K562 (cell line): Measurements from ENCODE around the gene HTR3C. TPM values are rescaled to one million over a fixed set of nuclear protein-coding genes. Genes with fewer than 3 reads are reported as not detected.
"Not testable (repeated sequence)": the region's sequence is repeated elsewhere in the genome, so short reads cannot be mapped to it uniquely, and the experiment has no call there.

Experiments
- ATAC-seq: fragments of 200-7000 bp; cut with Tn5 transposase; 3 replicates; pipeline ENCODE4 v1.9.1; 2020; ENCODE audit warnings: moderate library complexity
- BruUV-seq: library from RNA; stranded (reverse); fragments of 400-500 nt; replicated peaks from 2 replicates; lab custom pipeline; 2021; lab: Mats Ljungman, UMichigan
- CTCF ChIA-PET: fragments of 300-600 bp; formaldehyde crosslinking; extraction: SDS; loops from one replicate; lab custom pipeline; 2021; ENCODE audit warnings: low intra/inter-chr PET ratio; lab: Yijun Ruan, JAX
- POLR2A ChIA-PET: fragments of 300-600, 350-650 bp; sonication (Branson Sonifier 250); formaldehyde crosslinking; extraction: SDS; loops from one replicate; lab custom pipeline; 2021; ENCODE audit warnings: antibody characterized with exemption, inconsistent platforms; lab: Yijun Ruan, JAX
- DNase-seq, 4 experiments: peaks; one replicate each; pipeline versions ENCODE4 v3.0.0 to v3.0.0-alpha.2; 2011 to 2018; ENCODE audit warnings: low spot score in 3 of 4, mixed read lengths in 3 of 4; ENCODE audit errors: extremely low read depth in 1 of 4
- FAIRE-seq: peaks from 2 replicates; lab custom pipeline; 2011; peaks lifted over from hg19 to GRCh38; lab: Jason Lieb, UNC
- H2AFZ ChIP-seq: 2 replicates; pipeline ENCODE4 v1.6.0; 2011; ENCODE audit warnings: low read depth, low read length, control low read depth, inconsistent platforms
- H3K27ac ChIP-seq: fragments of 200-600 bp; 3 replicates; pipeline ENCODE4 v1.8.0; 2011; ENCODE audit warnings: low read depth, mild to moderate bottlenecking, control low read depth, inconsistent platforms, low read length, moderate library complexity, mixed read lengths; ENCODE audit errors: extremely low read depth
- H3K27me3 ChIP-seq, 2 experiments: fragments of 300-600 bp in 1 of 2; 2 replicates in 1 of 2; 3 replicates in 1 of 2; pipeline versions ENCODE4 v1.6.0 to v1.8.0; 2011; ENCODE audit warnings: inconsistent platforms in 2 of 2, low read length in 2 of 2, mild to moderate bottlenecking in 1 of 2, mixed read lengths in 1 of 2, moderate library complexity in 1 of 2; ENCODE audit not compliant: control insufficient read depth in 2 of 2, insufficient read depth in 2 of 2
- H3K36me3 ChIP-seq: fragments of 300-600 bp; 3 replicates; pipeline ENCODE4 v1.8.0; 2011; ENCODE audit warnings: mild to moderate bottlenecking, low read length, inconsistent platforms; ENCODE audit not compliant: control insufficient read depth, insufficient read depth
- H3K4me1 ChIP-seq, 2 experiments: fragments of 200-600 bp in 1 of 2; replicated peaks in 1 of 2; 2 replicates in 1 of 2; 3 replicates in 1 of 2; pipeline versions ENCODE4 v1.5.1 to v1.8.0; 2011; ENCODE audit warnings: inconsistent platforms in 2 of 2, low read length in 2 of 2, mild to moderate bottlenecking in 1 of 2, mixed read lengths in 1 of 2, moderate library complexity in 1 of 2; ENCODE audit not compliant: control insufficient read depth in 2 of 2, insufficient read depth in 2 of 2
- H3K4me2 ChIP-seq: 2 replicates; pipeline ENCODE4 v1.6.1; 2011; ENCODE audit warnings: low read length, control low read depth, inconsistent platforms, mixed read lengths; ENCODE audit not compliant: insufficient read depth
- H3K4me3 ChIP-seq: fragments of 200-600 bp; sonication (generic), shearing (Covaris generic); 2 replicates; pipeline ENCODE4 v1.5.1; 2016; ENCODE audit warnings: control low read depth, inconsistent platforms
- H3K79me2 ChIP-seq: fragments of 200-600 bp; 3 replicates; pipeline ENCODE4 v1.8.0; 2011; ENCODE audit warnings: low read length, inconsistent platforms; ENCODE audit not compliant: control insufficient read depth, insufficient read depth
- H3K9ac ChIP-seq, 2 experiments: 2 replicates each; pipeline versions ENCODE4 v1.6.0 to v1.6.1; 2011; ENCODE audit warnings: low read depth in 2 of 2, low read length in 2 of 2, control low read depth in 1 of 2, inconsistent platforms in 1 of 2, mild to moderate bottlenecking in 1 of 2, mixed read lengths in 1 of 2; ENCODE audit not compliant: insufficient read depth in 1 of 2
- H3K9me1 ChIP-seq: one replicate; pipeline ENCODE4 v1.6.0; 2011; ENCODE audit warnings: inconsistent platforms, mild to moderate bottlenecking, low read length, moderate library complexity; ENCODE audit not compliant: control insufficient read depth, insufficient read depth
- H3K9me3 ChIP-seq: replicated peaks from 2 replicates; pipeline ENCODE4 v1.5.1; 2011; ENCODE audit warnings: low read depth, low read length, inconsistent platforms; ENCODE audit not compliant: control insufficient read depth, insufficient read depth
- H4K20me1 ChIP-seq: replicated peaks from 2 replicates; pipeline ENCODE4 v1.6.1; 2011; ENCODE audit warnings: low read length, inconsistent platforms, mixed read lengths; ENCODE audit not compliant: control insufficient read depth, insufficient read depth
- CTCF ChIP-seq, 3 experiments: IDR thresholded peaks in 2 of 3; conservative IDR thresholded peaks in 1 of 3; 2 replicates each; pipeline ENCODE4 v1.5.1; 2011 to 2012; ENCODE audit warnings: low read length in 3 of 3, mild to moderate bottlenecking in 3 of 3, control low read depth in 2 of 3, improper control_type of control experiment in 1 of 3, inconsistent platforms in 1 of 3, low read depth in 1 of 3, mixed read lengths in 1 of 3, moderate library complexity in 1 of 3; ENCODE audit not compliant: insufficient read depth in 2 of 3
- JUND ChIP-seq, 2 experiments: IDR thresholded peaks; 2 replicates in 1 of 2; 3 replicates in 1 of 2; pipeline ENCODE4 v1.6.1; 2011; ENCODE audit warnings: borderline replicate concordance in 2 of 2, low read depth in 2 of 2, low read length in 2 of 2, improper control_type of control experiment in 1 of 2, missing biosample characterization in 1 of 2, missing genetic modification characterization in 1 of 2, missing genetic modification reagents in 1 of 2
- WGBS: fragments of 100-300 bp; shearing (Covaris generic); methylation state at CpG from one replicate; pipeline ENCODE4 v1.1.6; 2016; ENCODE audit warnings: low coverage, mixed read lengths; ENCODE audit not compliant: insufficient coverage; ENCODE audit errors: missing lambda C conversion rate; 5-methylcytosine and 5-hydroxymethylcytosine counted together
- in situ Hi-C: fragments of 300-500 bp; cut with MboI; formaldehyde crosslinking; loops from 4 replicates; pipeline ENCODE4 v1.15.0; 2018; ENCODE audit warnings: inconsistent platforms, mixed read lengths
- intact Hi-C: fragments of 100-400 bp; cut with micrococcal nuclease; formaldehyde crosslinking; loops from 2 replicates; pipeline ENCODE4 v1.14.2; 2022
- polyA plus RNA-seq, 8 experiments: library from polyadenylated mRNA; depleted of rRNA in 4 of 8; stranded (reverse) in 5 of 8; unstranded in 3 of 8; fragments of >200 nt; fragmentation: Nextera tagmentation in 2 of 8; fragmentation: Illumina TruSeq in 1 of 8; extraction: Ambion mirVana in 2 of 8; extraction: Trizol in 1 of 8; gene quantifications; 2 replicates each; pipeline versions ENCODE4 v1.2.1 to v1.2.3, GENCODE V29; 2011 to 2014; ENCODE audit warnings: inconsistent platforms in 1 of 8, missing spikeins in 1 of 8
- total RNA-seq, 7 experiments: library from RNA; depleted of rRNA in 6 of 7; stranded (reverse); fragments of >200 nt in 6 of 7; fragmentation: Illumina TruSeq in 2 of 7; extraction: Trizol in 2 of 7; gene quantifications; 2 replicates each; pipeline versions ENCODE4 v1.2.1 to v1.2.3, GENCODE V29; 2011 to 2021; ENCODE audit warnings: low replicate concordance in 1 of 7

HTR3C gene
- total and polyA plus RNA-seq, 9 of the 15 experiments (the other 6 are each of a cell fraction or from before 2014, with no cell fraction given), result 0.04 to 0.06 TPM; not detected in 7

DNA sequence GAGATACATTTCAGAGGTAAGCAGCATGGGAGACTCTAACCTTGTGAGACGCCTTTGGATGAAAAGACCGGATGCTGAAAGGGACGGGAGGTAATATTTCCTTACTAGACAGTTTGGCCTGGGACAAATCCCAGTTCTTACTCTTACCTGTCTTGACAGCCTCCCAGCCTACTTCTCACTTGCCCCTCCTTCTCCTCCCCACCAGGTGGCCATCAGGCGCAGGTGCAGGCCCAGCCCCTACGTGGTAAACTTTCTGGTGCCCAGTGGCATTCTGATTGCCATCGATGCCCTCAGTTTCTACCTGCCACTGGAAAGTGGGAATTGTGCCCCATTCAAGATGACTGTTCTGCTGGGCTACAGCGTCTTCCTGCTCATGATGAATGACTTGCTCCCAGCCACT is 15.0 kb upstream of the HTR3C start:
- no peak for FAIRE-seq
- H3K9me3 ChIP-seq, result no peaks in the 10 kb centered on the region
- no peak overlapping the region for H3K4me3 ChIP-seq
- no peaks in the 10 kb centered on the region for H4K20me1 ChIP-seq
- in situ Hi-C loops, result no loop called here
- intact Hi-C loops, result no loop called here
- BruUV-seq, result no TSS peak
- 0 out of 2 replicates have a peak overlapping the region, but pooled peaks have one; percentile 44 for H2AFZ ChIP-seq
- no peaks in the 10 kb centered on the region for H3K9me1 ChIP-seq
- no peak overlapping the region for H3K9ac ChIP-seq
- H3K79me2 ChIP-seq, result no peaks in the 10 kb centered on the region
- POLR2A ChIA-PET, result no interaction called here
- CTCF ChIA-PET, result no interaction called here
- WGBS, result 15% methylated on average over 7 of the region's 7 CpGs
- H3K36me3 ChIP-seq, result no peaks in the 10 kb centered on the region
- no peaks in the 10 kb centered on the region for H3K4me1 ChIP-seq
- ATAC-seq, result no peak; the same call in 2 of the 3 replicates
- no peak for TF ChIP-seq JUND (IDR thresholded peaks at IDR 0.05; ENCODE audit: borderline replicate concordance, low read depth, low read length)
- TF ChIP-seq JUND (tag; IDR thresholded peaks at IDR 0.05; ENCODE audit: borderline replicate concordance, low read depth, low read length), result no peak
- TF ChIP-seq CTCF (IDR thresholded peaks at IDR 0.05 in 2 of 3, conservative IDR thresholded peaks at IDR 0.05 in 1 of 3; ENCODE audit: insufficient read depth in 2 of 3, low read depth in 1 of 3, low read length in 3 of 3), result peak; percentile 3 to 29 (median 8); a peak in 1 of 6 replicates
- H3K4me2 ChIP-seq, result no peak overlapping the region
- DNase-seq, result no peak
- H3K27me3 ChIP-seq, result peaks cover 3 to 6% of the 10 kb centered on the region in 2 experiments; a peak in 4 of 5 replicates
- H3K27ac ChIP-seq, result no peak overlapping the region

- H3K79me2 ChIP-seq, DNase-seq, H3K4me3 ChIP-seq, H3K36me3 ChIP-seq, FAIRE-seq, in situ Hi-C loops, ATAC-seq, H3K4me1 ChIP-seq, BruUV-seq, H3K9me3 ChIP-seq, intact Hi-C loops, CTCF ChIA-PET, H2AFZ ChIP-seq, H3K27me3 ChIP-seq, H3K9me1 ChIP-seq, H4K20me1 ChIP-seq, H3K9ac ChIP-seq, H3K27ac ChIP-seq, H3K4me2 ChIP-seq, POLR2A ChIA-PET: not testable (repeated sequence)
- 35% methylated on average over 8 of the region's 9 CpGs for WGBS
These were observed 14.5 kb upstream of the HTR3C start for GRCh38 chr3:184038307-184038706.
